SU-DHL-6 (cell line): Measurements from ENCODE around the gene DST.

Source experiments
- CTCF ChIP-seq: fragments of 200-600 bp; sonication (generic); IDR thresholded peaks from one replicate; pipeline ENCODE4 v1.5.1; 2017; ENCODE audit warnings: antibody characterized with exemption, mild to moderate bottlenecking, low read length, moderate library complexity; ENCODE audit not compliant: insufficient read depth, poor library complexity, severe bottlenecking
- EZH2phosphoT487 ChIP-seq: fragments of 200-600 bp; sonication (generic), shearing (Covaris generic); conservative IDR thresholded peaks from 2 replicates; pipeline ENCODE4 v1.6.1; 2018; ENCODE audit warnings: mild to moderate bottlenecking, antibody characterized with exemption, low read length, moderate library complexity, mixed read lengths

DNA sequence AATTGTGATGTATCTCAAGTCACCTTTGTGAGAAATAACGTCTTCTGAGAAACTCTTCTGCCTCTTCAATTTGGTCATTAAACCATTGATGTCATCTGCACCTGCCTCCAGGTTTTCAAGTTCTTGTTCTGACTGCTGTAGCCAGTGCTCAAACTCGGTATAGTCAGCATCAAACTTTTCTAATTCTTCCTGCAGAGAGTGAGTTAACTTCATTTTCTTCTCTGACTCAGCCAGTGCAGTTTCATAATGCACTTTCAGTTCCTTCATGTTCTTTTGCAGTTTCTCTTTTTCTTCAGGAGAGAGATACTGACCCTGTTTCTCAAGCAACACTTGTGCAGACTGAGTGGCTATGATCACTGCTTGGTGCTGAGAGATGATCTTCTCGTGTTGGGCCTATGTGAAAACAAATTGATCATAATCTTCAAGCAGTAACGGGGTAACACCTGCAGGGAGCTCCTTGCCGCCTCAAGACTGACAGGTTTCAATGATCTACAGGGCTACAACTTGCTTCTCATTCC, 48.8 kb downstream of the DST start:
- TF ChIP-seq CTCF (peak; percentile 8), EZH2phosphoT487 (no peak)
